ENCODE results near the gene REV3L.

- TF ChIP-seq CTCF (IDR thresholded peaks at IDR 0.05; ENCODE audit: insufficient read depth, low read length, poor library complexity, severe bottlenecking) (no peak), EZH2phosphoT487 (conservative IDR thresholded peaks at IDR 0.05; ENCODE audit: low read length) (no peak)
Observed at GRCh38 chr6:111342913-111343312, 140.1 kb downstream of the REV3L start.

Measured in SU-DHL-6 (cell line).